Esophagus squamous epithelium (tissue), 4 donors: ENCODE measurements around the gene RAPGEF3.

Experiments used
- CTCF ChIP-seq, 6 experiments: fragments of 450-650 bp in 4 of 6; fragments of 200-600 bp in 2 of 6; sonication (generic) in 2 of 6; IDR thresholded peaks; one replicate each; pipeline ENCODE4 v1.5.1; 2016 to 2019; ENCODE audit warnings: antibody characterized with exemption in 6 of 6, mild to moderate bottlenecking in 4 of 6, moderate library complexity in 4 of 6
- POLR2A ChIP-seq, 4 donors: fragments of 450-650 bp; IDR thresholded peaks; one replicate each; pipeline ENCODE4 v1.6.1; 2017; ENCODE audit warnings: antibody characterized with exemption in 4 of 4, mild to moderate bottlenecking in 4 of 4, moderate library complexity in 3 of 4

GRCh38 chr12:47789712-47790489 is 31.2 kb upstream of the RAPGEF3 start:
- TF ChIP-seq CTCF (IDR thresholded peaks at IDR 0.05) (no peak), POLR2A (IDR thresholded peaks at IDR 0.05) (no peak)
